Measurements from ENCODE around the gene CLRN1.
A peak's percentile ranks its signal among the peaks of the same experiment; 100 is the strongest.

Gene CLRN1

GRCh38 chr3:150960708-150961684, 11.5 kb downstream of the CLRN1 start:
- Histone ChIP-seq H3K27me3 (ENCODE audit: insufficient read depth, poor library complexity, severe bottlenecking) (no peaks in the 10 kb centered on the region), H3K27ac (ENCODE audit: poor library complexity, severe bottlenecking) (no peak overlapping the region), H3K36me3 (ENCODE audit: low read depth) (no peaks in the 10 kb centered on the region), H3K4me1 (ENCODE audit: insufficient read depth, poor library complexity, severe bottlenecking) (no peaks in the 10 kb centered on the region), H3K4me3 (ENCODE audit: severe bottlenecking) (no peak overlapping the region), H3K9me3 (ENCODE audit: severe bottlenecking) (no peaks in the 10 kb centered on the region)
- no peak for TF ChIP-seq CTCF (IDR thresholded peaks at IDR 0.05; ENCODE audit: poor library complexity, severe bottlenecking)
- DNase-seq (ENCODE audit: low spot score), result no peak
- ATAC-seq (ENCODE audit: low read depth), result no peak; the same call in 2 of the 3 replicates

GRCh38 chr3:150958683-150959082, 13.8 kb downstream of the CLRN1 start:
- no peak overlapping the region for H3K4me3 ChIP-seq (ENCODE audit: severe bottlenecking)
- no peak for TF ChIP-seq CTCF (IDR thresholded peaks at IDR 0.05; ENCODE audit: poor library complexity, severe bottlenecking)
- no peaks in the 10 kb centered on the region for H3K9me3 ChIP-seq (ENCODE audit: severe bottlenecking)
- no peaks in the 10 kb centered on the region for H3K4me1 ChIP-seq (ENCODE audit: insufficient read depth, poor library complexity, severe bottlenecking)
- H3K27me3 ChIP-seq (ENCODE audit: insufficient read depth, poor library complexity, severe bottlenecking), result peaks cover 8% of the 10 kb centered on the region
- no peaks in the 10 kb centered on the region for H3K36me3 ChIP-seq (ENCODE audit: low read depth)
- ATAC-seq (ENCODE audit: low read depth) (no peak), DNase-seq (ENCODE audit: low spot score) (no peak)
- no peak overlapping the region for H3K27ac ChIP-seq (ENCODE audit: poor library complexity, severe bottlenecking)

GRCh38 chr3:150956376-150956775, 16.2 kb downstream of the CLRN1 start:
- Histone ChIP-seq H3K27ac (ENCODE audit: poor library complexity, severe bottlenecking) (no peak overlapping the region), H3K27me3 (ENCODE audit: insufficient read depth, poor library complexity, severe bottlenecking) (peaks cover 10% of the 10 kb centered on the region), H3K4me3 (ENCODE audit: severe bottlenecking) (no peak overlapping the region), H3K9me3 (ENCODE audit: severe bottlenecking) (no peaks in the 10 kb centered on the region), H3K36me3 (ENCODE audit: low read depth) (no peaks in the 10 kb centered on the region), H3K4me1 (ENCODE audit: insufficient read depth, poor library complexity, severe bottlenecking) (no peaks in the 10 kb centered on the region)
- TF ChIP-seq CTCF (IDR thresholded peaks at IDR 0.05; ENCODE audit: poor library complexity, severe bottlenecking), result no peak
- peak; percentile 98 for ATAC-seq (ENCODE audit: low read depth)
- no peak for DNase-seq (ENCODE audit: low spot score)

GRCh38 chr3:150951923-150952322, 20.6 kb downstream of the CLRN1 start:
- Histone ChIP-seq H3K9me3 (ENCODE audit: severe bottlenecking) (no peaks in the 10 kb centered on the region), H3K4me1 (ENCODE audit: insufficient read depth, poor library complexity, severe bottlenecking) (no peaks in the 10 kb centered on the region), H3K27me3 (ENCODE audit: insufficient read depth, poor library complexity, severe bottlenecking) (peaks cover 10% of the 10 kb centered on the region), H3K27ac (ENCODE audit: poor library complexity, severe bottlenecking) (no peak overlapping the region), H3K4me3 (ENCODE audit: severe bottlenecking) (no peak overlapping the region), H3K36me3 (ENCODE audit: low read depth) (no peaks in the 10 kb centered on the region)
- TF ChIP-seq CTCF (IDR thresholded peaks at IDR 0.05; ENCODE audit: poor library complexity, severe bottlenecking), result no peak
- no peak for ATAC-seq (ENCODE audit: low read depth)
- no peak for DNase-seq (ENCODE audit: low spot score)

Measured in RWPE2 (cell line).